Activated CD4-positive, alpha-beta memory T cell treated with anti-CD3 and anti-CD28 coated beads, Interleukin-2, amount 10 ng/mL, durations not matched to agents 7 days and 5 days (primary cell): Measurements from ENCODE around the gene RASGRP4. TPM values are rescaled to one million over a fixed set of nuclear protein-coding genes. Genes with fewer than 3 reads are reported as not detected.

Experiments
- total RNA-seq, 2 experiments: library from RNA; stranded (reverse); gene quantifications; one replicate each; pipeline ENCODE4 v1.2.3, GENCODE V29; 2021

Gene RASGRP4
- total RNA-seq, 2 experiments from 2014 or later: 19.5 to 20.0 TPM

Other genes starting within 250 kb of the RASGRP4 start
- under 1 TPM; 0.40 to 0.55 TPM for gene DPF1, start 202.0 kb downstream of the RASGRP4 start, total RNA-seq
- not detected for gene PPP1R14A, start 169.8 kb downstream of the RASGRP4 start, total RNA-seq
- 1 to 10 TPM; 7.3 to 8.0 TPM for gene SPINT2, start 161.6 kb downstream of the RASGRP4 start, total RNA-seq
- gene C19orf33, start 122.0 kb downstream of the RASGRP4 start, total RNA-seq: under 1 TPM; 0.55 to 0.71 TPM
- gene YIF1B, start 110.3 kb downstream of the RASGRP4 start, total RNA-seq: 10 to 100 TPM; 75.4 to 76.1 TPM
- 10 to 100 TPM; 14.3 to 14.4 TPM for gene KCNK6, start 106.4 kb downstream of the RASGRP4 start, total RNA-seq
- 1 to 10 TPM; 5.3 to 5.7 TPM for gene CATSPERG, start 90.4 kb downstream of the RASGRP4 start, total RNA-seq
- gene PSMD8, start 51.6 kb downstream of the RASGRP4 start, total RNA-seq: 100 to 1,000 TPM; 167 to 178 TPM
- gene GGN, start 38.2 kb downstream of the RASGRP4 start, total RNA-seq: under 1 TPM; 0.28 to 0.40 TPM
- gene SPRED3, start 37.5 kb downstream of the RASGRP4 start, total RNA-seq: 1 to 10 TPM; 2.1 to 3.8 TPM
- gene FAM98C, start 23.1 kb downstream of the RASGRP4 start, total RNA-seq: 10 to 100 TPM; 34.7 to 36.5 TPM
- gene RYR1, start 7.5 kb upstream of the RASGRP4 start, total RNA-seq: 1 to 10 TPM; 2.6 to 3.9 TPM
- gene MAP4K1, start 191.7 kb upstream of the RASGRP4 start, total RNA-seq: 100 to 1,000 TPM; 374 to 383 TPM
- 100 to 1,000 TPM; 297 TPM for gene EIF3K, start 193.0 kb upstream of the RASGRP4 start, total RNA-seq
- 100 to 1,000 TPM; 532 to 534 TPM for gene ACTN4, start 221.4 kb upstream of the RASGRP4 start, total RNA-seq